HCT116 (cell line): Measurements from ENCODE around the gene CFAP97D1. TPM values are rescaled to one million over a fixed set of nuclear protein-coding genes. Genes with fewer than 3 reads are reported as not detected.

Experiments
- ATAC-seq: fragments of 200-7000 bp; cut with Tn5 transposase; 2 replicates; pipeline ENCODE4 v1.9.1; 2020; ENCODE audit warnings: mild to moderate bottlenecking, moderate library complexity
- BruUV-seq: library from RNA; stranded (reverse); fragments of 400-500 nt; replicated peaks from 2 replicates; lab custom pipeline; 2021; lab: Mats Ljungman, UMichigan
- CTCF ChIA-PET: fragments of 300-600 bp; sonication (Branson Sonifier 250); formaldehyde crosslinking; loops from one replicate; lab custom pipeline; 2021; ENCODE audit warnings: antibody characterized with exemption; lab: Charles Lee
- POLR2A ChIA-PET: fragments of 300-600, 350-600 bp; sonication (Branson Sonifier 250); formaldehyde crosslinking; loops from one replicate; lab custom pipeline; 2021; ENCODE audit warnings: antibody characterized with exemption; lab: Charles Lee
- RAD21 ChIA-PET, 2 experiments: fragments of 300-600 bp; sonication (Branson Sonifier 250); formaldehyde crosslinking; loops; one replicate each; lab custom pipeline; 2023; ENCODE audit warnings: low total read pairs in 2 of 2; ENCODE audit not compliant: uncharacterized antibody in 2 of 2, unreplicated experiment in 2 of 2, low non-redundant PET in 1 of 2; lab: Charles Lee
- DNase-seq: peaks from one replicate; pipeline ENCODE4 v3.0.0-alpha.2; 2010; ENCODE audit warnings: low read depth, low spot score
- H2AFZ ChIP-seq: fragments of 200-600 bp; shearing (Covaris generic), sonication (generic); 2 replicates; pipeline ENCODE4 v1.6.1; 2017; ENCODE audit warnings: low read depth, mixed run types, mixed read lengths, antibody characterized with exemption, low read length; ENCODE audit not compliant: poor library complexity, severe bottlenecking
- H3K27ac ChIP-seq: 2 replicates; pipeline ENCODE4 v1.5.1; 2012; ENCODE audit warnings: low read depth, low read length
- H3K27me3 ChIP-seq: fragments of 200-600 bp; sonication (generic); 2 replicates; pipeline ENCODE4 v1.6.1; 2016; ENCODE audit warnings: mixed run types, low read length, mixed read lengths; ENCODE audit not compliant: insufficient read depth
- H3K36me3 ChIP-seq, 2 experiments: fragments of 200-500 bp in 1 of 2; fragments of 200-600 bp in 1 of 2; sonication (Bioruptor generic) in 1 of 2; sonication (generic) in 1 of 2; 2 replicates each; pipeline versions ENCODE4 v1.5.1 to v1.6.1; 2014 to 2016; ENCODE audit warnings: low read length in 2 of 2, inconsistent platforms in 1 of 2, mixed read lengths in 1 of 2, mixed run types in 1 of 2; ENCODE audit not compliant: insufficient read depth in 2 of 2, control insufficient read depth in 1 of 2
- H3K4me1 ChIP-seq, 2 experiments: fragments of 200-600 bp in 1 of 2; sonication (generic) in 1 of 2; 2 replicates each; pipeline versions ENCODE4 v1.5.1 to v1.6.1; 2012 to 2017; ENCODE audit warnings: low read length in 2 of 2, inconsistent platforms in 1 of 2, mild to moderate bottlenecking in 1 of 2, mixed read lengths in 1 of 2, mixed run types in 1 of 2, moderate library complexity in 1 of 2; ENCODE audit not compliant: insufficient read depth in 2 of 2, control insufficient read depth in 1 of 2
- H3K4me2 ChIP-seq: fragments of 200-600 bp; sonication (generic); 2 replicates; pipeline ENCODE4 v1.6.1; 2017; ENCODE audit warnings: mixed run types, low read length, mixed read lengths
- H3K4me3 ChIP-seq, 2 experiments: fragments of 200-600 bp in 1 of 2; sonication (generic) in 1 of 2; replicated peaks in 1 of 2; 2 replicates each; pipeline ENCODE4 v1.5.1; 2011 to 2016; ENCODE audit warnings: low read length in 2 of 2, control low read depth in 1 of 2, low read depth in 1 of 2, mild to moderate bottlenecking in 1 of 2, mixed read lengths in 1 of 2, mixed run types in 1 of 2
- H3K79me2 ChIP-seq: fragments of 200-600 bp; sonication (generic); 2 replicates; pipeline ENCODE4 v1.6.1; 2017; ENCODE audit warnings: mild to moderate bottlenecking, mixed run types, low read length, moderate library complexity, mixed read lengths; ENCODE audit not compliant: insufficient read depth
- H3K9ac ChIP-seq: fragments of 200-600 bp; sonication (generic); 2 replicates; pipeline ENCODE4 v1.6.1; 2016; ENCODE audit warnings: low read length, mixed read lengths
- H3K9me2 ChIP-seq: fragments of 200-600 bp; sonication (generic), shearing (Covaris generic); 2 replicates; pipeline ENCODE4 v1.6.1; 2017; ENCODE audit warnings: mixed run types, mild to moderate bottlenecking, moderate library complexity; ENCODE audit not compliant: insufficient read depth
- H3K9me3 ChIP-seq, 2 experiments: fragments of 200-500 bp in 1 of 2; fragments of 200-600 bp in 1 of 2; sonication (Bioruptor generic) in 1 of 2; sonication (generic) in 1 of 2; 2 replicates each; pipeline ENCODE4 v1.6.1; 2014 to 2017; ENCODE audit warnings: low read length in 2 of 2, mixed read lengths in 2 of 2, inconsistent platforms in 1 of 2, low read depth in 1 of 2, mild to moderate bottlenecking in 1 of 2, mixed run types in 1 of 2, moderate library complexity in 1 of 2; ENCODE audit not compliant: control insufficient read depth in 1 of 2, insufficient read depth in 1 of 2
- H4K20me1 ChIP-seq: fragments of 200-600 bp; sonication (generic), shearing (Covaris generic); 2 replicates; pipeline ENCODE4 v1.6.1; 2017; ENCODE audit warnings: mixed run types, mild to moderate bottlenecking, moderate library complexity; ENCODE audit not compliant: insufficient read depth
- ATF3 ChIP-seq: IDR thresholded peaks from 2 replicates; pipeline ENCODE4 v1.6.1; 2012
- CBX3 ChIP-seq: IDR thresholded peaks from 2 replicates; pipeline ENCODE4 v1.6.1; 2012; ENCODE audit warnings: low read depth
- CEBPB ChIP-seq: IDR thresholded peaks from 2 replicates; pipeline ENCODE4 v1.6.1; 2012; ENCODE audit warnings: low read depth
- CTCF ChIP-seq, 3 experiments: fragments of 200-600 bp in 1 of 3; sonication (generic) in 1 of 3; IDR thresholded peaks in 2 of 3; conservative IDR thresholded peaks in 1 of 3; 2 replicates each; pipeline ENCODE4 v1.5.1; 2012 to 2017; ENCODE audit warnings: low read depth in 2 of 3, low read length in 2 of 3, antibody characterized with exemption in 1 of 3, borderline replicate concordance in 1 of 3, control low read depth in 1 of 3, mild to moderate bottlenecking in 1 of 3, mixed read lengths in 1 of 3, mixed run types in 1 of 3, moderate library complexity in 1 of 3; ENCODE audit not compliant: insufficient read depth in 1 of 3
- EGR1 ChIP-seq: IDR thresholded peaks from 2 replicates; pipeline ENCODE4 v1.6.1; 2012; ENCODE audit warnings: low read depth
- EZH2 ChIP-seq: fragments of 200-600 bp; sonication (generic); IDR thresholded peaks from 2 replicates; pipeline ENCODE4 v1.6.1; 2017; ENCODE audit warnings: antibody characterized with exemption, mixed run types
- EZH2phosphoT487 ChIP-seq: fragments of 200-600 bp; IDR thresholded peaks from 2 replicates; pipeline ENCODE4 v1.6.1; 2018; ENCODE audit warnings: antibody characterized with exemption, borderline replicate concordance
- FOSL1 ChIP-seq: IDR thresholded peaks from 2 replicates; pipeline ENCODE4 v1.6.1; 2012; ENCODE audit warnings: low read depth
- POLR2A ChIP-seq: IDR thresholded peaks from 2 replicates; pipeline ENCODE4 v1.7.0; 2011; ENCODE audit warnings: borderline replicate concordance; ENCODE audit not compliant: insufficient read depth, insufficient read length; ENCODE audit errors: extremely low read depth
- RAD21 ChIP-seq: IDR thresholded peaks from 2 replicates; pipeline ENCODE4 v1.6.1; 2012; ENCODE audit warnings: low read depth, mild to moderate bottlenecking
- REST ChIP-seq: IDR thresholded peaks from 2 replicates; pipeline ENCODE4 v1.6.1; 2012; ENCODE audit warnings: low read depth
- SP1 ChIP-seq: IDR thresholded peaks from 2 replicates; pipeline ENCODE4 v1.6.1; 2012; ENCODE audit warnings: low read depth
- TCF7L2 ChIP-seq: IDR thresholded peaks from 2 replicates; pipeline ENCODE4 v1.7.0; 2011; ENCODE audit warnings: borderline replicate concordance, inconsistent platforms; ENCODE audit not compliant: insufficient read depth, insufficient read length; ENCODE audit errors: extremely low read depth
- YY1 ChIP-seq: IDR thresholded peaks from 2 replicates; pipeline ENCODE4 v1.6.1; 2011; ENCODE audit warnings: low read length, low read depth, moderate library complexity, mild to moderate bottlenecking; ENCODE audit not compliant: insufficient replicate concordance; ENCODE audit errors: extremely low read depth
- ZFX ChIP-seq: fragments of 450-650 bp; IDR thresholded peaks from 2 replicates; pipeline ENCODE4 v1.6.1; 2017
- intact Hi-C: fragments of 100-400 bp; cut with micrococcal nuclease; formaldehyde crosslinking; loops from 2 replicates; pipeline ENCODE4 v1.10.0; 2022
- total RNA-seq: library from RNA; stranded (reverse); gene quantifications from one replicate; pipeline ENCODE4 v1.2.1, GENCODE V29; 2021; ENCODE audit not compliant: unreplicated experiment

CFAP97D1 gene
- total RNA-seq, 1 experiment from 2014 or later: 0.15 TPM

- no peak overlapping the region for H3K4me3 ChIP-seq
- no peak overlapping the region for H3K9ac ChIP-seq
- H3K4me2 ChIP-seq: no peak overlapping the region
- RAD21 ChIA-PET: no interaction called here
- TF ChIP-seq CTCF (IDR thresholded peaks at IDR 0.05 in 2 of 3, conservative IDR thresholded peaks at IDR 0.05 in 1 of 3; ENCODE audit: borderline replicate concordance in 1 of 3, insufficient read depth in 1 of 3, low read depth in 2 of 3, low read length in 2 of 3) (no peak), EZH2phosphoT487 (no peak), CBX3 (no peak), ZFX (no peak), REST (no peak), CEBPB (no peak), ATF3 (no peak), SP1 (no peak), EGR1 (no peak), FOSL1 (no peak), YY1 (no peak), EZH2 (no peak), POLR2A (no peak), TCF7L2 (no peak), RAD21 (no peak)
- TF ChIP-seq, all 23 proteins: peak for 0
- ChIA-PET POLR2A (no interaction called here), CTCF (no interaction called here)
- Histone ChIP-seq H3K79me2 (no peaks in the 10 kb centered on the region), H3K4me1 (no peaks in the 10 kb centered on the region), H3K9me3 (no peaks in the 10 kb centered on the region), H2AFZ (no peak overlapping the region), H3K36me3 (peaks cover 4 to 21% of the 10 kb centered on the region in 2 experiments; a peak in 3 of 4 replicates), H4K20me1 (no peaks in the 10 kb centered on the region), H3K27me3 (no peaks in the 10 kb centered on the region), H3K9me2 (no peaks in the 10 kb centered on the region), H3K27ac (no peak overlapping the region)
- DNase-seq (no peak), ATAC-seq (peak; percentile 17; the same call in 1 of the 2 replicates)
- intact Hi-C loops: no loop called here
- BruUV-seq: no TSS peak
Measured at GRCh38 chr17:43822570-43823190, 42.4 kb downstream of the CFAP97D1 start.
